Loucy (cell line): ENCODE results near the gene ENC1.

Experiments used
- H2AFZ ChIP-seq: fragments of 200-600 bp; sonication (generic); 2 replicates; pipeline ENCODE4 v1.6.0; 2016; ENCODE audit warnings: antibody characterized with exemption, mild to moderate bottlenecking, low read length, moderate library complexity
- H3F3A ChIP-seq: fragments of 200-600 bp; 2 replicates; pipeline ENCODE4 v1.6.0; 2016; ENCODE audit warnings: antibody characterized with exemption, low read depth, mild to moderate bottlenecking
- H3K27me3 ChIP-seq: fragments of 200-600 bp; sonication (generic); 2 replicates; pipeline ENCODE4 v1.6.1; 2014; ENCODE audit warnings: low read length, mild to moderate bottlenecking; ENCODE audit not compliant: insufficient read depth, poor library complexity, severe bottlenecking
- H3K36me3 ChIP-seq: fragments of 200-600 bp; sonication (generic); 2 replicates; pipeline ENCODE4 v1.6.1; 2016; ENCODE audit warnings: low read length; ENCODE audit not compliant: insufficient read depth
- H3K4me1 ChIP-seq: fragments of 200-600 bp; sonication (generic); 2 replicates; pipeline ENCODE4 v1.5.1; 2014; ENCODE audit warnings: low read length, mild to moderate bottlenecking; ENCODE audit not compliant: insufficient read depth, poor library complexity, severe bottlenecking
- H3K4me2 ChIP-seq: fragments of 200-600 bp; sonication (generic); 2 replicates; pipeline ENCODE4 v1.6.0; 2014; ENCODE audit warnings: antibody characterized with exemption, low read length, low read depth, mild to moderate bottlenecking; ENCODE audit not compliant: poor library complexity, severe bottlenecking
- H3K4me3 ChIP-seq: fragments of 200-600 bp; sonication (generic); 2 replicates; pipeline ENCODE4 v1.5.1; 2014; ENCODE audit warnings: low read length, mild to moderate bottlenecking, mixed read lengths; ENCODE audit not compliant: poor library complexity, severe bottlenecking
- H3K79me2 ChIP-seq: fragments of 200-600 bp; sonication (generic); 2 replicates; pipeline ENCODE4 v1.6.1; 2014; ENCODE audit warnings: low read length; ENCODE audit not compliant: insufficient read depth
- H3K9ac ChIP-seq: fragments of 200-600 bp; sonication (generic); 2 replicates; pipeline ENCODE4 v1.6.0; 2014; ENCODE audit warnings: mild to moderate bottlenecking, low read depth, low read length, moderate library complexity; ENCODE audit not compliant: poor library complexity, severe bottlenecking
- H3K9me2 ChIP-seq: fragments of 200-600 bp; sonication (generic); replicated peaks from 2 replicates; pipeline ENCODE4 v1.6.1; 2016; ENCODE audit warnings: low read depth, low read length, mixed read lengths
- H3K9me3 ChIP-seq: fragments of 200-600 bp; sonication (generic); 2 replicates; pipeline ENCODE4 v1.6.1; 2014; ENCODE audit warnings: mild to moderate bottlenecking, antibody characterized with exemption, low read length, low read depth; ENCODE audit not compliant: insufficient read depth
- H4K20me1 ChIP-seq: fragments of 200-600 bp; sonication (generic); 2 replicates; pipeline ENCODE4 v1.6.0; 2014; ENCODE audit warnings: antibody characterized with exemption, low read length, mild to moderate bottlenecking; ENCODE audit not compliant: insufficient read depth, poor library complexity, severe bottlenecking
- CTCF ChIP-seq: fragments of 200-600 bp; sonication (generic); conservative IDR thresholded peaks from 2 replicates; pipeline ENCODE4 v1.5.1; 2014; ENCODE audit warnings: mild to moderate bottlenecking, antibody characterized with exemption, low read length
- EZH2phosphoT487 ChIP-seq: fragments of 200-600 bp; IDR thresholded peaks from 2 replicates; pipeline ENCODE4 v1.6.1; 2018; ENCODE audit warnings: antibody characterized with exemption, mild to moderate bottlenecking, moderate library complexity, borderline replicate concordance

Gene ENC1

GRCh38 chr5:74660140-74660539 is 19.6 kb upstream of the ENC1 start:
- Histone ChIP-seq H2AFZ (no peak overlapping the region), H4K20me1 (no peaks in the 10 kb centered on the region), H3K9me2 (no peaks in the 10 kb centered on the region), H3K9me3 (no peaks in the 10 kb centered on the region), H3K4me1 (no peaks in the 10 kb centered on the region), H3K4me3 (no peak overlapping the region), H3K27me3 (no peaks in the 10 kb centered on the region), H3K36me3 (no peaks in the 10 kb centered on the region), H3F3A (no peaks in the 10 kb centered on the region), H3K9ac (no peak overlapping the region), H3K79me2 (no peaks in the 10 kb centered on the region), H3K4me2 (no peak overlapping the region)
- TF ChIP-seq CTCF (no peak), EZH2phosphoT487 (no peak)

GRCh38 chr5:74659172-74659571 is 18.6 kb upstream of the ENC1 start:
- no peaks in the 10 kb centered on the region for H3K36me3 ChIP-seq
- H3K9me2 ChIP-seq = no peaks in the 10 kb centered on the region
- no peak for TF ChIP-seq EZH2phosphoT487
- no peak for TF ChIP-seq CTCF
- no peaks in the 10 kb centered on the region for H3F3A ChIP-seq
- H3K9ac ChIP-seq = no peak overlapping the region
- no peak overlapping the region for H3K4me2 ChIP-seq
- H3K4me3 ChIP-seq = no peak overlapping the region
- no peaks in the 10 kb centered on the region for H4K20me1 ChIP-seq
- H3K79me2 ChIP-seq = no peaks in the 10 kb centered on the region
- no peaks in the 10 kb centered on the region for H3K27me3 ChIP-seq
- no peak overlapping the region for H2AFZ ChIP-seq
- H3K9me3 ChIP-seq = no peaks in the 10 kb centered on the region
- H3K4me1 ChIP-seq = no peaks in the 10 kb centered on the region

- Histone ChIP-seq H3K9ac (no peak overlapping the region), H3K36me3 (no peaks in the 10 kb centered on the region), H4K20me1 (no peaks in the 10 kb centered on the region), H3F3A (no peaks in the 10 kb centered on the region), H3K4me3 (no peak overlapping the region), H3K4me2 (no peak overlapping the region), H3K27me3 (no peaks in the 10 kb centered on the region), H3K79me2 (no peaks in the 10 kb centered on the region), H2AFZ (no peak overlapping the region), H3K9me2 (no peaks in the 10 kb centered on the region), H3K9me3 (no peaks in the 10 kb centered on the region), H3K4me1 (no peaks in the 10 kb centered on the region)
- TF ChIP-seq CTCF (no peak), EZH2phosphoT487 (no peak)
Observed at GRCh38 chr5:74657165-74657564, 16.6 kb upstream of the ENC1 start.
